ENCODE measurements around the gene UFC1.

UFC1 gene

GRCh38 chr1:161172349-161172748 lies 18.6 kb downstream of the UFC1 start:
- no peak for DNase-seq

GRCh38 chr1:161172776-161173376 lies 19.1 kb downstream of the UFC1 start:
- DNase-seq: no peak

- DNase-seq: no peak
Observed at GRCh38 chr1:161173711-161174110, 19.9 kb downstream of the UFC1 start.

- DNase-seq: no peak
Observed at GRCh38 chr1:161174911-161175310, 21.1 kb downstream of the UFC1 start.

GRCh38 chr1:161175771-161176453 lies 22.1 kb downstream of the UFC1 start:
- DNase-seq: no peak

GRCh38 chr1:161176468-161177111 lies 22.8 kb downstream of the UFC1 start:
- no peak for DNase-seq

GRCh38 chr1:161177112-161177935 lies 23.5 kb downstream of the UFC1 start, which contains the start of gene B4GALT3:
B4GALT3 (minus strand) TSS chr1:161177507; CDS start chr1:161176060, 1,447 bp downstream.
- DNase-seq: peak; percentile 88

GRCh38 chr1:161177936-161178244 lies 24.1 kb downstream of the UFC1 start:
- DNase-seq: no peak

- DNase-seq: no peak
Observed at GRCh38 chr1:161179698-161180097, 25.9 kb downstream of the UFC1 start.

GRCh38 chr1:161180639-161181038 lies 26.9 kb downstream of the UFC1 start:
- no peak for DNase-seq

GRCh38 chr1:161182214-161182613 lies 28.4 kb downstream of the UFC1 start:
- peak; percentile 64 for DNase-seq

- peak; percentile 85 for DNase-seq
Observed at GRCh38 chr1:161185282-161185682, 31.5 kb downstream of the UFC1 start.

- DNase-seq: no peak
Observed at GRCh38 chr1:161185732-161186311, 32.0 kb downstream of the UFC1 start.

GRCh38 chr1:161187311-161187710 lies 33.5 kb downstream of the UFC1 start:
- no peak for DNase-seq

GRCh38 chr1:161188381-161188780 lies 34.6 kb downstream of the UFC1 start:
- no peak for DNase-seq

GRCh38 chr1:161189036-161189435 lies 35.3 kb downstream of the UFC1 start:
- DNase-seq: no peak

GRCh38 chr1:161190962-161191521 lies 37.3 kb downstream of the UFC1 start:
- DNase-seq: no peak

- no peak for DNase-seq
Observed at GRCh38 chr1:161191971-161192370, 38.2 kb downstream of the UFC1 start.

- peak; percentile 67 for DNase-seq
Observed at GRCh38 chr1:161192476-161193465, 39.0 kb downstream of the UFC1 start.

- DNase-seq: no peak
Observed at GRCh38 chr1:161193561-161194235, 39.9 kb downstream of the UFC1 start.

- no peak for DNase-seq
Observed at GRCh38 chr1:161195171-161195570, 41.4 kb downstream of the UFC1 start.
